CD8-positive, alpha-beta memory T cell (primary cell): ENCODE data around the gene NDUFS1. TPM values are rescaled to one million over a fixed set of nuclear protein-coding genes. Genes with fewer than 3 reads are reported as not detected.
"Not testable (repeated sequence)": the region's sequence is repeated elsewhere in the genome, so short reads cannot be mapped to it uniquely, and the experiment has no call there.

Source experiments
- CTCF ChIA-PET: fragments of 350-600 bp; sonication (Branson Sonifier 250); formaldehyde crosslinking; loops from one replicate; lab custom pipeline; 2021; ENCODE audit warnings: antibody characterized with exemption; lab: Charles Lee
- POLR2A ChIA-PET: fragments of 350-600 bp; sonication (Branson Sonifier 250); formaldehyde crosslinking; loops from one replicate; lab custom pipeline; 2021; ENCODE audit warnings: antibody characterized with exemption; lab: Charles Lee
- DNase-seq, 5 donors: peaks; one replicate each; pipeline versions ENCODE4 v3.0.0 to v3.0.0-alpha.2; 2020 to 2022; ENCODE audit warnings: mixed read lengths in 1 of 5
- H3K27ac ChIP-seq: one replicate; pipeline ENCODE4 v1.7.0; 2013; ENCODE audit warnings: low read depth, mild to moderate bottlenecking, low read length, moderate library complexity
- H3K27me3 ChIP-seq: 2 replicates; pipeline ENCODE4 v1.7.0; 2013; ENCODE audit warnings: low read length, mild to moderate bottlenecking; ENCODE audit not compliant: insufficient read depth, poor library complexity, severe bottlenecking
- H3K36me3 ChIP-seq: 2 replicates; pipeline ENCODE4 v1.7.0; 2013; ENCODE audit warnings: mild to moderate bottlenecking, low read length, moderate library complexity; ENCODE audit not compliant: insufficient read depth
- H3K4me1 ChIP-seq: 2 replicates; pipeline ENCODE4 v1.7.0; 2013; ENCODE audit warnings: mild to moderate bottlenecking, low read length, moderate library complexity; ENCODE audit not compliant: insufficient read depth
- H3K4me3 ChIP-seq: 2 replicates; pipeline ENCODE4 v1.7.0; 2013; ENCODE audit warnings: mild to moderate bottlenecking, low read length
- H3K9me3 ChIP-seq: 2 replicates; pipeline ENCODE4 v1.7.0; 2013; ENCODE audit warnings: mild to moderate bottlenecking, low read length
- H3K27ac Mint-ChIP-seq, 8 donors: one replicate each; pipeline ENCODE4 v1.8.0; 2020 to 2021; ENCODE audit warnings: mixed read lengths in 8 of 8, mild to moderate bottlenecking in 6 of 8, inconsistent platforms in 3 of 8, moderate library complexity in 3 of 8
- H3K27me3 Mint-ChIP-seq, 2 donors: one replicate each; pipeline ENCODE4 v1.8.0; 2020 to 2021; ENCODE audit warnings: mixed read lengths in 2 of 2, mild to moderate bottlenecking in 1 of 2, moderate library complexity in 1 of 2
- H3K36me3 Mint-ChIP-seq, 3 donors: one replicate each; pipeline ENCODE4 v1.8.0; 2020 to 2021; ENCODE audit warnings: mixed read lengths in 3 of 3, inconsistent platforms in 1 of 3, mild to moderate bottlenecking in 1 of 3
- H3K4me1 Mint-ChIP-seq, 3 donors: one replicate each; pipeline ENCODE4 v1.8.0; 2020 to 2021; ENCODE audit warnings: mixed read lengths in 3 of 3, inconsistent platforms in 1 of 3, mild to moderate bottlenecking in 1 of 3
- H3K4me3 Mint-ChIP-seq, 7 donors: one replicate each; pipeline ENCODE4 v1.8.0; 2020 to 2021; ENCODE audit warnings: mixed read lengths in 7 of 7, mild to moderate bottlenecking in 6 of 7, moderate library complexity in 4 of 7, inconsistent platforms in 2 of 7
- H3K9me3 Mint-ChIP-seq, 5 donors: one replicate each; pipeline ENCODE4 v1.8.0; 2020 to 2022; ENCODE audit warnings: mixed read lengths in 5 of 5, mild to moderate bottlenecking in 3 of 5, moderate library complexity in 2 of 5, inconsistent platforms in 1 of 5
- polyA plus RNA-seq: library from polyadenylated mRNA; unstranded; fragments of 300-500 nt; fragmentation: Illumina TruSeq; gene quantifications from one replicate; pipeline ENCODE4 v1.2.3, GENCODE V29; 2021
- total RNA-seq, 2 experiments: library from RNA; stranded (reverse); gene quantifications; one replicate each; pipeline ENCODE4 v1.2.3, GENCODE V29; 2021

Gene NDUFS1
- total and polyA plus RNA-seq, 3 experiments from 2014 or later = 38.1 to 106 (median 102) TPM

- Histone ChIP-seq H3K27ac (no peak overlapping the region), H3K4me1 (no peaks in the 10 kb centered on the region), H3K9me3 (no peaks in the 10 kb centered on the region), H3K27me3 (no peaks in the 10 kb centered on the region), H3K36me3 (peaks cover 44% of the 10 kb centered on the region), H3K4me3 (no peak overlapping the region)
- ChIA-PET CTCF (no interaction called here), POLR2A (no interaction called here)
- Mint-ChIP-seq H3K9me3 (no peaks in the 10 kb centered on the region), H3K4me1 (peaks cover 12 to 26% (median 23%) of the 10 kb centered on the region in 3 donors), H3K27me3 (no peaks in the 10 kb centered on the region), H3K27ac (no peak overlapping the region), H3K4me3 (no peak overlapping the region), H3K36me3 (peaks cover 5 to 73% (median 27%) of the 10 kb centered on the region in 3 donors)
- no peak for DNase-seq
Measured at GRCh38 chr2:206149330-206149729, 9.9 kb downstream of the NDUFS1 start.

GRCh38 chr2:206145665-206146064 lies 13.6 kb downstream of the NDUFS1 start:
- Mint-ChIP-seq H3K4me3 (no peak overlapping the region), H3K9me3 (no peaks in the 10 kb centered on the region), H3K4me1 (peaks cover 3 to 10% (median 4%) of the 10 kb centered on the region in 3 donors), H3K27ac (peak overlapping the region in 1 of 8 donors; percentile 37), H3K27me3 (no peaks in the 10 kb centered on the region), H3K36me3 (peaks cover 5 to 90% (median 31%) of the 10 kb centered on the region in 3 donors)
- Histone ChIP-seq H3K9me3 (no peaks in the 10 kb centered on the region), H3K4me3 (no peak overlapping the region), H3K27ac (no peak overlapping the region), H3K27me3 (no peaks in the 10 kb centered on the region), H3K36me3 (peaks cover 54% of the 10 kb centered on the region), H3K4me1 (no peaks in the 10 kb centered on the region)
- CTCF ChIA-PET = no interaction called here
- no peak for DNase-seq
- POLR2A ChIA-PET = no interaction called here

- Mint-ChIP-seq H3K4me1 (peaks cover 0 to 5% (median 3%) of the 10 kb centered on the region in 3 donors), H3K9me3 (no peaks in the 10 kb centered on the region), H3K4me3 (no peak overlapping the region), H3K27me3 (no peaks in the 10 kb centered on the region), H3K36me3 (peaks cover 0 to 86% (median 25%) of the 10 kb centered on the region in 3 donors), H3K27ac (no peak overlapping the region)
- DNase-seq = no peak
- CTCF ChIA-PET = no interaction called here
- H3K4me3 ChIP-seq = no peak overlapping the region
- peaks cover 41% of the 10 kb centered on the region for H3K36me3 ChIP-seq
- POLR2A ChIA-PET = no interaction called here
- no peak overlapping the region for H3K27ac ChIP-seq
- no peaks in the 10 kb centered on the region for H3K4me1 ChIP-seq
- H3K9me3 ChIP-seq = no peaks in the 10 kb centered on the region
- H3K27me3 ChIP-seq = no peaks in the 10 kb centered on the region
Measured at GRCh38 chr2:206144383-206144782, 14.9 kb downstream of the NDUFS1 start.

DNA sequence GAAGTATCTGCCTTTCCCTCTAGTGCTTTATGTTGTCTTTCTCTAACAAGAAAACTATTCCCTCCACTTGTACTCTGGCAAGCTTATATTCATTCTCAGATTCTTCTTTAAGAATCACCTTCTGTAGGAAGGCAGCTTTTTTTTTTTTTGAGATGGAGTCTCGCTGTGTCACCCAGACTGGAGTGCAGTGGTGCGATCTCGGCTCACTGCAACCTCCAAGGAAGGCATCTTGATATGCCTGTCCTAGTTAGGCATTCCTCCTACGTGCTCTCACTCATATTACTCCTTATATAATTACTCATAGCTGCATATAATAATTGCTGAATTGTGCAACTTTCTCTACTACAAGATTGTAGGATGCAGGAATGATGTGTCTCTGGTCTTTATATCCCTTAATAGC lies 15.8 kb downstream of the NDUFS1 start:
- peaks cover 38% of the 10 kb centered on the region for H3K36me3 ChIP-seq
- CTCF ChIA-PET = no interaction called here
- H3K4me3 Mint-ChIP-seq = no peak overlapping the region

DNA sequence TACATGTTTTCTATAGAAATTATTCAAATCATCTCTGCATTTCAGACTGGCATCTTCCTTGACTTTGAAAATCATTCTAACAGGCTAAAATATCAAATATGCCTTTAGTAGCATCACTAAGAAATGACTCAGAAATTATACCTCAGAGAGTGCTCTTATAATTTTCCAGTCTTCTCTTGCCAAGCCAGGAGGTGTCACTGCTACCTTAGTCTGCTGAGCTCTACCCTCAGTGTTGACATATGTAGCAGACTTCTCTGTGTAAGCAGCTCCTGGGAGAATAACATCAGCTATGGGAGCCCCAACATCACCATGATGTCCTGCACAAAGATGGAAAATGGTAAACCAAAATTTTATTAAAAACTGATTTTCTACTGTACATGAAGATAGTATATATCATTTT lies 31.6 kb downstream of the NDUFS1 start:
- H3K9me3 Mint-ChIP-seq = no peaks in the 10 kb centered on the region
- CTCF ChIA-PET = interaction anchor here (0.8 kb wide), 1 partner anchor 41 kb away, joined by 3 read pairs; no protein-coding TSS in a partner anchor
- no peak overlapping the region for H3K4me3 ChIP-seq
- H3K27ac Mint-ChIP-seq = peak overlapping the region in 1 of 8 donors; percentile 85
- H3K4me3 Mint-ChIP-seq = no peak overlapping the region
- no peak for DNase-seq
- no peaks in the 10 kb centered on the region for H3K27me3 Mint-ChIP-seq
- H3K36me3 ChIP-seq = peaks cover 22% of the 10 kb centered on the region
- peaks cover 6 to 67% (median 10%) of the 10 kb centered on the region in 3 donors for H3K36me3 Mint-ChIP-seq
- no peaks in the 10 kb centered on the region for H3K4me1 Mint-ChIP-seq
- H3K27ac ChIP-seq = no peak overlapping the region
- H3K4me1 ChIP-seq = no peaks in the 10 kb centered on the region
- H3K9me3 ChIP-seq = no peaks in the 10 kb centered on the region
- no peaks in the 10 kb centered on the region for H3K27me3 ChIP-seq
- POLR2A ChIA-PET = no interaction called here

More for the DNA sequence above, 15.8 kb downstream of the NDUFS1 start:
- Histone ChIP-seq H3K9me3 (no peaks in the 10 kb centered on the region), H3K4me1 (no peaks in the 10 kb centered on the region), H3K27ac (no peak overlapping the region), H3K27me3 (no peaks in the 10 kb centered on the region), H3K4me3 (no peak overlapping the region)
- DNase-seq = no peak
- Mint-ChIP-seq H3K27me3 (no peaks in the 10 kb centered on the region), H3K27ac (peak overlapping the region in 1 of 8 donors; percentile 5), H3K9me3 (no peaks in the 10 kb centered on the region), H3K4me1 (peaks cover 0 to 5% (median 3%) of the 10 kb centered on the region in 3 donors), H3K36me3 (peaks cover 0 to 82% (median 22%) of the 10 kb centered on the region in 3 donors)
- POLR2A ChIA-PET = no interaction called here

DNA sequence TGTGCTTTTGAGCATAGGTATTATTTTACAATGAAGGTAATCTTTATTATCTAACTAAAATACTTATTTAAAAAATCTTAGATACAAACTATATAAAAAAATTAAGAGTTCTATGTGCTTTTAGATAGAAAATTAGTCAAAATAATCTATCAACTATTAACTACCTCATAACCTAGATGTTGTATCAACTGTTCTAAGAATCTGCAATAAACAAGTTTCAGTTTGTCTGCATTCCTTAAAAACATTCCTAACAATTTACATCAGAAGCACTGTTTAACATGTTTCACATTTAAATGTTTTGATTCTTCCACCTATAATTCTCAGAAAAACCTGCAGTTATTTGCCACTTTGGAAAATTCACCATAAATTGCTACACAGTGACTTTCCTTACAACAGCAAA lies 33.3 kb downstream of the NDUFS1 start:
- Mint-ChIP-seq H3K4me3 (no peak overlapping the region), H3K4me1 (no peaks in the 10 kb centered on the region)

GRCh38 chr2:206122569-206122968 lies 36.7 kb downstream of the NDUFS1 start:
- H3K27ac ChIP-seq, H3K27me3 Mint-ChIP-seq, H3K4me3 Mint-ChIP-seq, DNase-seq, H3K27me3 ChIP-seq, H3K4me3 ChIP-seq, H3K4me1 Mint-ChIP-seq, H3K9me3 ChIP-seq, CTCF ChIA-PET, H3K4me1 ChIP-seq, POLR2A ChIA-PET, H3K27ac Mint-ChIP-seq: not testable (repeated sequence)
- peaks cover 18% of the 10 kb centered on the region for H3K36me3 ChIP-seq
- H3K36me3 Mint-ChIP-seq = peaks cover 19 to 68% (median 31%) of the 10 kb centered on the region in 3 donors
- peaks cover 0 to 16% (median 14%) of the 10 kb centered on the region in 5 donors for H3K9me3 Mint-ChIP-seq

More for the DNA sequence above, 33.3 kb downstream of the NDUFS1 start:
- ChIA-PET POLR2A (no interaction called here), CTCF (no interaction called here)
- H3K27me3 ChIP-seq = no peaks in the 10 kb centered on the region
- H3K36me3 Mint-ChIP-seq = peaks cover 15 to 71% (median 21%) of the 10 kb centered on the region in 3 donors
- H3K9me3 Mint-ChIP-seq = peaks cover 0 to 8% (median 5%) of the 10 kb centered on the region in 5 donors
- no peak overlapping the region for H3K27ac ChIP-seq
- no peak for DNase-seq
- H3K27ac Mint-ChIP-seq = no peak overlapping the region
- H3K36me3 ChIP-seq = peaks cover 18% of the 10 kb centered on the region
- peaks cover 3% of the 10 kb centered on the region for H3K9me3 ChIP-seq
- H3K4me3 ChIP-seq = no peak overlapping the region
- H3K4me1 ChIP-seq = no peaks in the 10 kb centered on the region
- no peaks in the 10 kb centered on the region for H3K27me3 Mint-ChIP-seq

- no peaks in the 10 kb centered on the region for H3K36me3 ChIP-seq
- no peaks in the 10 kb centered on the region for H3K27me3 ChIP-seq
- Mint-ChIP-seq H3K9me3 (peaks cover 0 to 19% (median 12%) of the 10 kb centered on the region in 5 donors), H3K36me3 (peaks cover 16 to 33% (median 19%) of the 10 kb centered on the region in 3 donors), H3K27ac (peak overlapping the region in 2 of 8 donors; percentile 11 to 43), H3K4me1 (no peaks in the 10 kb centered on the region), H3K27me3 (no peaks in the 10 kb centered on the region), H3K4me3 (no peak overlapping the region)
- H3K27ac ChIP-seq = no peak overlapping the region
- DNase-seq = no peak
- ChIA-PET CTCF (no interaction called here), POLR2A (no interaction called here)
- H3K4me1 ChIP-seq = no peaks in the 10 kb centered on the region
- H3K9me3 ChIP-seq = peaks cover 5% of the 10 kb centered on the region
- H3K4me3 ChIP-seq = no peak overlapping the region
Measured at GRCh38 chr2:206116278-206116677, 43.0 kb downstream of the NDUFS1 start.
